Endothelial cell (in vitro differentiated cells): Measurements from ENCODE around the gene PCDHB1. TPM values are rescaled to one million over a fixed set of nuclear protein-coding genes. Genes with fewer than 3 reads are reported as not detected.

ENCODE experiments used
- DNase-seq: peaks from one replicate; pipeline ENCODE4 v3.0.0; 2021; ENCODE audit warnings: low spot score
- H3K27ac Mint-ChIP-seq: one replicate; pipeline ENCODE4 v1.8.0; 2021; ENCODE audit warnings: mixed read lengths, inconsistent platforms; ENCODE audit not compliant: unreplicated experiment
- H3K27me3 Mint-ChIP-seq: one replicate; pipeline ENCODE4 v1.8.0; 2021; ENCODE audit warnings: mild to moderate bottlenecking, moderate library complexity, mixed read lengths, inconsistent platforms; ENCODE audit not compliant: unreplicated experiment
- H3K36me3 Mint-ChIP-seq: one replicate; pipeline ENCODE4 v1.8.0; 2021; ENCODE audit warnings: mild to moderate bottlenecking, low read depth, mixed read lengths, inconsistent platforms; ENCODE audit not compliant: unreplicated experiment
- H3K4me1 Mint-ChIP-seq: one replicate; pipeline ENCODE4 v1.8.0; 2021; ENCODE audit warnings: mild to moderate bottlenecking, mixed read lengths, inconsistent platforms; ENCODE audit not compliant: unreplicated experiment
- H3K4me3 Mint-ChIP-seq: one replicate; pipeline ENCODE4 v1.8.0; 2021; ENCODE audit warnings: mild to moderate bottlenecking, mixed read lengths, inconsistent platforms; ENCODE audit not compliant: unreplicated experiment
- H3K9me3 Mint-ChIP-seq: one replicate; pipeline ENCODE4 v1.8.0; 2021; ENCODE audit warnings: mixed read lengths, inconsistent platforms; ENCODE audit not compliant: unreplicated experiment
- total RNA-seq: library from RNA; stranded (reverse); fragmentation: NEBNext Ultra II Directional; extraction: Animal tissue kit (Norgen Biotek cat#: 25700); gene quantifications from one replicate; pipeline ENCODE4 v1.2.1, GENCODE V29; 2021; ENCODE audit not compliant: unreplicated experiment
- TF ChIP-seq, protein P1 (sequence below): fragments of 200-600 bp; sonication (generic); IDR thresholded peaks from one replicate; pipeline ENCODE4 v1.5.0; 2021; ENCODE audit warnings: antibody characterized with exemption; ENCODE audit not compliant: unreplicated experiment

The PCDHB1 gene
- total RNA-seq, 1 donor from 2014 or later: not detected

DNA sequence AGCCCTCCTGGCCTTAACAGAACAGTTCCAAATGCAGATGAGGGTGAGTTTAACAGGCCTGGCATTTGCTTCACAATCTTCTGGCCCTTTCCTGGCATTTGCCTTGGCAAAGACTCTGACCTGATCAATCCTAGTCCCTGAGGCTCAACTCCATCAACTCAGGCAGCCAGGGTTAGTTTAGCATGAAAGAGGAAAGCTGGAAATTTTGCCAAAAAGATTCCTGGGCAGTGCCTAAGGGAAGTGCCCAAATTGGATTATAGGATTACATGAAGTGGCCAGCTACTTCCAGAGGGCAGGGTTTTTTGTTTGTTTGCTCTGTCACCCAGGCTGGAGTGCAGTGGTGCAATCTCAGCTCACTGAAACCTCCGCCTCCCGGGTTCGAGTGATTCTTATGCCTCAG is 48.1 kb upstream of the PCDHB1 start:
- H3K4me1 Mint-ChIP-seq: peaks cover 21% of the 10 kb centered on the region
- TF ChIP-seq, protein P1, sequence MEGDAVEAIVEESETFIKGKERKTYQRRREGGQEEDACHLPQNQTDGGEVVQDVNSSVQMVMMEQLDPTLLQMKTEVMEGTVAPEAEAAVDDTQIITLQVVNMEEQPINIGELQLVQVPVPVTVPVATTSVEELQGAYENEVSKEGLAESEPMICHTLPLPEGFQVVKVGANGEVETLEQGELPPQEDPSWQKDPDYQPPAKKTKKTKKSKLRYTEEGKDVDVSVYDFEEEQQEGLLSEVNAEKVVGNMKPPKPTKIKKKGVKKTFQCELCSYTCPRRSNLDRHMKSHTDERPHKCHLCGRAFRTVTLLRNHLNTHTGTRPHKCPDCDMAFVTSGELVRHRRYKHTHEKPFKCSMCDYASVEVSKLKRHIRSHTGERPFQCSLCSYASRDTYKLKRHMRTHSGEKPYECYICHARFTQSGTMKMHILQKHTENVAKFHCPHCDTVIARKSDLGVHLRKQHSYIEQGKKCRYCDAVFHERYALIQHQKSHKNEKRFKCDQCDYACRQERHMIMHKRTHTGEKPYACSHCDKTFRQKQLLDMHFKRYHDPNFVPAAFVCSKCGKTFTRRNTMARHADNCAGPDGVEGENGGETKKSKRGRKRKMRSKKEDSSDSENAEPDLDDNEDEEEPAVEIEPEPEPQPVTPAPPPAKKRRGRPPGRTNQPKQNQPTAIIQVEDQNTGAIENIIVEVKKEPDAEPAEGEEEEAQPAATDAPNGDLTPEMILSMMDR: no peak
- no peak overlapping the region for H3K27ac Mint-ChIP-seq
- no peaks in the 10 kb centered on the region for H3K36me3 Mint-ChIP-seq
- DNase-seq: no peak
- no peak overlapping the region for H3K4me3 Mint-ChIP-seq
- H3K27me3 Mint-ChIP-seq: peaks cover 6% of the 10 kb centered on the region
- no peaks in the 10 kb centered on the region for H3K9me3 Mint-ChIP-seq

DNA sequence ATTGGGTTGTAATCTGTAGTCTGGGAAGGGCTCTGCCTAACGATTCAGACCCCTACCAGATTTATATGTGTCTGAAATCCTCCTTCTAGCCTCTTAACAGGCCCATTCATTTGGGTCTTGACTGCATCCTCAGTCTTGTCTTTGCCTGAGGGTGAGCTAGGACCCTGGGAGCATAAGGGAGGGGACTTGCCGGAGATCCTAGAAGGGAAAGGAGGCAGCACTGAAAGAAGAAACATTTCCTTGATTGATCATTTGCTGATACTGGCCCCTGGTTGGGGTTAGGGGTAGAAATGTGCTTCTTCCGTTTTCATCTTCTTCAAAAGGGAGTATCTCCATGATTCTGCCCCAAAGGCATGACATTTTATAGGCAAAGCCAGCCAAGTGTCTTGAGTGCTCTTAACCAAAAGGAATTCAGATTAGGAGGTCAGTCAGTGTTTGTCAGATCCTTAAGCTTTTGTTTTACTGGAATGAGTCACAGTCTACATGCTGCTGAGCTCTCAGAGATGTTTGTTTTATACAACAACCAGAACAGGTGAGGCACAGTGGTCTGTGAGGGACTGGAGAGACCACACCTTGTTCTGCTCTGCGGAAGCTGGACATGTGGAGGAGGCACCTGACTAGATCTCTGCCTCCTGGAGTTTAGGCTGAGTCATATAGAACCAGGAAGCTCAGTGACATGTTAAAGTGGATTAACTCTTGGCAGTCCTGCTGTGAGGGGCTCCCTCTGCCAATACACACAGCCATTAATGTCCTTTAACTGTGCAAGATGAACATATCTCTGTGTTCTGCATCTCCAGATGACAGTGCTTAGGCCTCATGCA is 47.2 kb upstream of the PCDHB1 start:
- H3K9me3 Mint-ChIP-seq: no peaks in the 10 kb centered on the region
- DNase-seq: no peak
- H3K27me3 Mint-ChIP-seq: peaks cover 6% of the 10 kb centered on the region
- H3K36me3 Mint-ChIP-seq: no peaks in the 10 kb centered on the region
- TF ChIP-seq, protein P1: no peak
- no peak overlapping the region for H3K27ac Mint-ChIP-seq
- H3K4me3 Mint-ChIP-seq: no peak overlapping the region
- peaks cover 21% of the 10 kb centered on the region for H3K4me1 Mint-ChIP-seq

DNA sequence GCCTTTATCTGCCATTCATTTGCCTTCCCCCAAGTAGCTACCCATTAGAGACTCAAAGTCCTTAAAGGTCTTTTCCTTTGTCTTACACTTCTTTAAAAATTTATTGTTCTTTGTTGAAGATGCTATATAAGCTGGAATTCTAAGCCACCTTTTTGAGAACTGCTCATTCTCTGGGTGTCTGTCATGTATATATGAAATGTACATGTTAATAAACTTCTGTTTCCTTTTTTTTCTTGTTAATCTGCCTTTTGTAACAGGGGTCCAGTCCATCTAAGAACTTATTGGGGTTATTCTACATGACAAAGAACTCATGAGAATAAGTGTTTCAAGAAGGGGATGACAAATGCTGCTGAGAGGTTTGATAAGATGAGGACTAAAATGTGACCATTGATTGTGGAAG is 43.4 kb upstream of the PCDHB1 start:
- H3K27me3 Mint-ChIP-seq: peaks cover 3% of the 10 kb centered on the region
- no peaks in the 10 kb centered on the region for H3K9me3 Mint-ChIP-seq
- TF ChIP-seq, protein P1: no peak
- no peak overlapping the region for H3K4me3 Mint-ChIP-seq
- H3K36me3 Mint-ChIP-seq: no peaks in the 10 kb centered on the region
- no peak overlapping the region for H3K27ac Mint-ChIP-seq
- no peaks in the 10 kb centered on the region for H3K4me1 Mint-ChIP-seq
- DNase-seq: no peak

DNA sequence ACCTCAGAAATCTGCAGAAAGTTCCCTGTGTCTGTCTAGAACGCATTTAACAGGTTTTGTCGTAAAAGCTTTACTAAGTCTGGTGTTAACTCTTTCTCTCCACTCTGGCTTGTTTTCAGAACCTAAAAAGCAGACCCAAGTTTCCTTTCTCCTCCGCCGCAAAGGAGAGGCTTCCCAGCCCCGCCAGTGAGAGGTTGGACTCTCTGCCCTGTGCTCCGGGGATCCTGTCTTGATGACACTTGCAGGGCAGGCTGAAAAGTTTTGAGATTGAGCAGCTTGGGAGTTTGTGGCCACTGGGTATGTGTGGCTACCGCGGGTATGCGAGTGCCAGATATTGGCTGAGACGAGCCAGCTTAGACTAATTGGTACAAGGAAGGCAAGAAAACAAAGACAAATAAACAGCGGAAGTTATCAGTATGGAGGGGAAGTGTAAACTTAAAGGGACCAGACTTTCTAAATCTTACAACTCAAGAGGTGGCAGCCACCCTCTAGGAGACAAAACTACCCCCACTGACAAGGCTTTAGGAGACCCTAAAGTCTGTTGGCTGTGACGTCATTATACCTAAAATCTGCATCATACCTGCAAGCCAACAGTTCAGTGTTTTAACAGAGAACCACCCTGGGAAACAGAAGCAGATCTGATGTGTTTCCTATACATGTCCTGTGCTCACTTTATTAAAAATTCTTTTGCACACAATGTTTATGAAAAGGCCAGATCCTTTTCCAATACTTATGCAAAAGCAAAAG is 41.0 kb upstream of the PCDHB1 start:
- Mint-ChIP-seq H3K4me1 (no peaks in the 10 kb centered on the region), H3K27me3 (peaks cover 3% of the 10 kb centered on the region), H3K4me3 (no peak overlapping the region), H3K9me3 (no peaks in the 10 kb centered on the region), H3K27ac (no peak overlapping the region), H3K36me3 (no peaks in the 10 kb centered on the region)
- no peak for DNase-seq
- TF ChIP-seq, protein P1: no peak

DNA sequence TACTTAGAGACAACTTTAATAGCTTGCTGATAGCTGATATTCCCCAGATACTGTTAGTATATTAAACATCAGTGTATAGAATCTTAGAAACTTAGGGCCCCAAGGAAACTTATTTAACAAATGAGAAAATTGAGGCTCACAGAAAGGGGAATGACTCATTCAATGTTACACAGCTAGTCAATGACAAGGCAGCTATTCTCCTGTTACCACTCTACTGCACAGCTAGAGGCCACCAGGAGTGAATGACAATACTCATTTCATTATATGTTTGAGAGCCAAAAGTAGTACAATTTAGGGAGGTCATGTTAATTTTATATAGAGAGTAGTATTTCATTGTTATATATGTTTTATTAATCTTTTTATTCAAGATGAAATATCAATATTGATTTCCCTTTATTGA is 33.2 kb upstream of the PCDHB1 start:
- DNase-seq: no peak
- Mint-ChIP-seq H3K27me3 (no peaks in the 10 kb centered on the region), H3K27ac (no peak overlapping the region), H3K4me1 (no peaks in the 10 kb centered on the region), H3K36me3 (no peaks in the 10 kb centered on the region), H3K9me3 (no peaks in the 10 kb centered on the region), H3K4me3 (no peak overlapping the region)
- TF ChIP-seq, protein P1: no peak
